ENCODE measurements around the gene NID2. TPM values are rescaled to one million over a fixed set of nuclear protein-coding genes. Genes with fewer than 3 reads are reported as not detected.

Gene NID2, protein sequence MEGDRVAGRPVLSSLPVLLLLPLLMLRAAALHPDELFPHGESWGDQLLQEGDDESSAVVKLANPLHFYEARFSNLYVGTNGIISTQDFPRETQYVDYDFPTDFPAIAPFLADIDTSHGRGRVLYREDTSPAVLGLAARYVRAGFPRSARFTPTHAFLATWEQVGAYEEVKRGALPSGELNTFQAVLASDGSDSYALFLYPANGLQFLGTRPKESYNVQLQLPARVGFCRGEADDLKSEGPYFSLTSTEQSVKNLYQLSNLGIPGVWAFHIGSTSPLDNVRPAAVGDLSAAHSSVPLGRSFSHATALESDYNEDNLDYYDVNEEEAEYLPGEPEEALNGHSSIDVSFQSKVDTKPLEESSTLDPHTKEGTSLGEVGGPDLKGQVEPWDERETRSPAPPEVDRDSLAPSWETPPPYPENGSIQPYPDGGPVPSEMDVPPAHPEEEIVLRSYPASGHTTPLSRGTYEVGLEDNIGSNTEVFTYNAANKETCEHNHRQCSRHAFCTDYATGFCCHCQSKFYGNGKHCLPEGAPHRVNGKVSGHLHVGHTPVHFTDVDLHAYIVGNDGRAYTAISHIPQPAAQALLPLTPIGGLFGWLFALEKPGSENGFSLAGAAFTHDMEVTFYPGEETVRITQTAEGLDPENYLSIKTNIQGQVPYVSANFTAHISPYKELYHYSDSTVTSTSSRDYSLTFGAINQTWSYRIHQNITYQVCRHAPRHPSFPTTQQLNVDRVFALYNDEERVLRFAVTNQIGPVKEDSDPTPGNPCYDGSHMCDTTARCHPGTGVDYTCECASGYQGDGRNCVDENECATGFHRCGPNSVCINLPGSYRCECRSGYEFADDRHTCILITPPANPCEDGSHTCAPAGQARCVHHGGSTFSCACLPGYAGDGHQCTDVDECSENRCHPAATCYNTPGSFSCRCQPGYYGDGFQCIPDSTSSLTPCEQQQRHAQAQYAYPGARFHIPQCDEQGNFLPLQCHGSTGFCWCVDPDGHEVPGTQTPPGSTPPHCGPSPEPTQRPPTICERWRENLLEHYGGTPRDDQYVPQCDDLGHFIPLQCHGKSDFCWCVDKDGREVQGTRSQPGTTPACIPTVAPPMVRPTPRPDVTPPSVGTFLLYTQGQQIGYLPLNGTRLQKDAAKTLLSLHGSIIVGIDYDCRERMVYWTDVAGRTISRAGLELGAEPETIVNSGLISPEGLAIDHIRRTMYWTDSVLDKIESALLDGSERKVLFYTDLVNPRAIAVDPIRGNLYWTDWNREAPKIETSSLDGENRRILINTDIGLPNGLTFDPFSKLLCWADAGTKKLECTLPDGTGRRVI (N-terminal part only)
- total RNA-seq: 119 and 120 TPM in 2 replicates

DNA sequence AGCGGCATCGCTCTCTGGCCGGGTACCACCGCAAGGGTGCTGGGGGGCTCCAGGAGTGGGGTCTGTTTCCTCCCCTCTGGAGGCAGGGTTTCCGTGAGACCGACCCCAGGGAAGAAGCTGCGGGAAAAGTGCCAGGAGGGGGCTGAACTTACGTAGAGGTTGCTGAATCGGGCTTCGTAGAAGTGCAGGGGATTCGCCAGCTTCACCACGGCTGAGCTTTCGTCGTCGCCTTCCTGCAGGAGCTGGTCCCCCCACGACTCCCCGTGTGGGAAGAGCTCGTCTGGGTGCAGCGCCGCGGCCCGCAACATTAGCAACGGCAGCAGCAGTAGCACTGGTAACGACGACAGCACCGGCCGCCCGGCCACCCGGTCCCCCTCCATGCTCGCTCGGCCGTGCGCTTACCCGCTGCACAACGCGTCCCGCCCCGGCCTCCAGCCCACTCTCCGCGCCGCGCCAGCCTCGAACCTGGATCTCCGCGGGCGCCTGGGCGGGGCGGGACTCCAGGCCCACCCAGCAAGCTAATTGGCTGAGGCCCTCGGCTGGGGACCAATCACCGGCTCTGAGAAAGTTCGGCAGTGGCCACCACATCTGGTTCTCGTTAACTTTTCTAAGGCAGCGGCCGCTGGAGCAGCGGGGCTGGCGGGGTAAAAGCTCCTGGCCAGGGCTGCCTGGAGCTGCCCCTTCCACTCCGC lies at the start of gene NID2:
Gene NID2, minus strand, starts transcription at position 445 of the 692 bp plus-strand sequence. Its CDS starts 65 bp downstream, at position 380.

GRCh38 chr14:51989293-51990234 lies 79.3 kb downstream of the NID2 start, which contains the start of gene RTRAF:
Gene RTRAF, plus strand, starts transcription at chr14:51989546. Its CDS starts 94 bp downstream, at chr14:51989640.

Other genes starting within 250 kb of the NID2 start
- gene GNG2, start 208.4 kb downstream of the NID2 start, total RNA-seq: 19.2 and 33.5 TPM in 2 replicates
- gene RTRAF, start 79.5 kb downstream of the NID2 start, total RNA-seq: 82.9 and 86.6 TPM in 2 replicates
- gene PTGDR, start 198.6 kb upstream of the NID2 start, total RNA-seq: 0.11 TPM in 1 of 2 replicates, not detected in the other
- gene PTGER2, start 245.3 kb upstream of the NID2 start, total RNA-seq: 17.9 and 33.3 TPM in 2 replicates

All from articular chondrocyte of knee joint (primary cell).